Thoracic aorta (tissue), 2 donors: Measurements from ENCODE around the gene ELAVL3. TPM values are rescaled to one million over a fixed set of nuclear protein-coding genes. Genes with fewer than 3 reads are reported as not detected.
"Not testable (repeated sequence)": the region's sequence is repeated elsewhere in the genome, so short reads cannot be mapped to it uniquely, and the experiment has no call there.

Experiments
- ATAC-seq: fragments of 150-250 bp; one replicate; pipeline ENCODE4 v1.8.0; 2017; ENCODE audit warnings: low read depth; ENCODE audit not compliant: insufficient number of reproducible peaks, low FRiP score
- DNase-seq: peaks from one replicate; pipeline ENCODE4 v3.0.0-alpha.2; 2020; ENCODE audit warnings: low spot score
- H3K27ac ChIP-seq, 2 donors: fragments of 200-600 bp; sonication (generic); 1 replicate in 1 of 2; 2 replicates in 1 of 2; pipeline ENCODE4 v1.5.1; 2016; ENCODE audit warnings: mild to moderate bottlenecking in 2 of 2, moderate library complexity in 2 of 2
- H3K27me3 ChIP-seq: fragments of 200-600 bp; sonication (generic); replicated peaks from 2 replicates; pipeline ENCODE4 v1.6.0; 2016; ENCODE audit warnings: mild to moderate bottlenecking; ENCODE audit not compliant: insufficient read depth
- H3K36me3 ChIP-seq: fragments of 200-600 bp; sonication (generic); one replicate; pipeline ENCODE4 v1.5.1; 2016
- H3K4me1 ChIP-seq, 2 donors: fragments of 200-600 bp; sonication (generic); 1 replicate in 1 of 2; 2 replicates in 1 of 2; pipeline versions ENCODE4 v1.5.1 to v1.6.0; 2016; ENCODE audit warnings: low read depth in 2 of 2, mild to moderate bottlenecking in 1 of 2; ENCODE audit not compliant: control insufficient read depth in 1 of 2
- H3K4me3 ChIP-seq: fragments of 200-600 bp; sonication (generic); 2 replicates; pipeline ENCODE4 v1.5.1; 2016; ENCODE audit warnings: mild to moderate bottlenecking
- H3K9me3 ChIP-seq: fragments of 200-600 bp; sonication (generic); 2 replicates; pipeline ENCODE4 v1.5.1; 2016
- CTCF ChIP-seq: fragments of 200-600 bp; sonication (generic); IDR thresholded peaks from one replicate; pipeline ENCODE4 v1.5.1; 2019; ENCODE audit warnings: antibody characterized with exemption
- total RNA-seq, 2 donors: library from RNA; depleted of rRNA; stranded (reverse); fragments of >200 nt; gene quantifications; one replicate each; pipeline versions ENCODE4 v1.1.0 to v1.2.3, GENCODE V29; 2016

Gene ELAVL3
- total RNA-seq, 2 donors from 2014 or later: not detected

DNA sequence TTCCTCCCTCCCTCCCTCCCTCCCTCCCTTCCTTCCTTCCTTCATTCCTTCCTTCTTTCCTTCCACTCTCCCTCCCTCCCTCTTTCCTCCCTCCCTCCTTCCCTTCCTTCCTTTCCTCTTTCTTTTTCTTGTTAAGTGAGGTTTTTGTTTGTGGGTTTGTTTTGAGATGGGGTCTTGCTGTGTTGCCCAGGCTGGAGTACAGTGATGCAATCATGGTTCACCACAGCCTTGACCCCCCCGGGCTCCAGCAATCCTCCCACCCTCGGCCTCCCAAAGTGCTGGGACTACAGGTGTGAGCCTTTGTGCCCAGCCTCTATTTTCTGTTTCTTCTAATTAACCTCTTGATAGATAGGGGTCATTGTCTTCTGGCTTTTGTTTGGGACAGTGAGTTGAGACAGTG, 19.4 kb downstream of the ELAVL3 start:
- Histone ChIP-seq H3K9me3 (no peaks in the 10 kb centered on the region), H3K4me3 (no peak overlapping the region), H3K27ac (no peak overlapping the region), H3K36me3 (no peaks in the 10 kb centered on the region), H3K4me1 (no peaks in the 10 kb centered on the region), H3K27me3 (no peaks in the 10 kb centered on the region)
- no peak for ATAC-seq
- TF ChIP-seq CTCF: no peak
- DNase-seq: no peak

DNA sequence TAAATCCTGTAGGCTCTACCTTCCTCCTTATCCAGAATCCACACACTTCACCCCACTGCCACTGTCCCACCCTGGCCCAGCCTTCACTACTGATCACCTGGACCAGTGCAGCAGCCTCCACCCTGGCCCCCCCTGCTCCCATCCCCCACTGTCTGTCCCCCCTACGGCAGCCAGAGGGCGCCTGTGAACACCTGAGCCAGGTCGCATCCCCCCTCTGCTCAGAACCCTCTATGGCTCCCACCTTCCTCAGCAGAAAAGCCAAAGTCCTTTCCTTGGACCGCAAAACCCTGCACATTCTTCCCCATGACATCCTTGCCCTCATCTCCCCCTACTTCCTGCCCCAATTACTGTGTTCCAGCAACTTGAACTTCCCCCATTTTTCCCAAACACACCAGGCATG, 20.6 kb downstream of the ELAVL3 start:
- Histone ChIP-seq H3K9me3 (no peaks in the 10 kb centered on the region), H3K4me1 (no peaks in the 10 kb centered on the region), H3K4me3 (no peak overlapping the region), H3K27me3 (no peaks in the 10 kb centered on the region), H3K36me3 (no peaks in the 10 kb centered on the region), H3K27ac (no peak overlapping the region)
- DNase-seq (no peak), ATAC-seq (no peak)
- no peak for TF ChIP-seq CTCF

- H3K4me3 ChIP-seq, ATAC-seq, H3K27ac ChIP-seq, H3K36me3 ChIP-seq, DNase-seq, H3K4me1 ChIP-seq, H3K27me3 ChIP-seq, H3K9me3 ChIP-seq: not testable (repeated sequence)
These were observed 21.9 kb downstream of the ELAVL3 start for GRCh38 chr19:11458912-11459311.

DNA sequence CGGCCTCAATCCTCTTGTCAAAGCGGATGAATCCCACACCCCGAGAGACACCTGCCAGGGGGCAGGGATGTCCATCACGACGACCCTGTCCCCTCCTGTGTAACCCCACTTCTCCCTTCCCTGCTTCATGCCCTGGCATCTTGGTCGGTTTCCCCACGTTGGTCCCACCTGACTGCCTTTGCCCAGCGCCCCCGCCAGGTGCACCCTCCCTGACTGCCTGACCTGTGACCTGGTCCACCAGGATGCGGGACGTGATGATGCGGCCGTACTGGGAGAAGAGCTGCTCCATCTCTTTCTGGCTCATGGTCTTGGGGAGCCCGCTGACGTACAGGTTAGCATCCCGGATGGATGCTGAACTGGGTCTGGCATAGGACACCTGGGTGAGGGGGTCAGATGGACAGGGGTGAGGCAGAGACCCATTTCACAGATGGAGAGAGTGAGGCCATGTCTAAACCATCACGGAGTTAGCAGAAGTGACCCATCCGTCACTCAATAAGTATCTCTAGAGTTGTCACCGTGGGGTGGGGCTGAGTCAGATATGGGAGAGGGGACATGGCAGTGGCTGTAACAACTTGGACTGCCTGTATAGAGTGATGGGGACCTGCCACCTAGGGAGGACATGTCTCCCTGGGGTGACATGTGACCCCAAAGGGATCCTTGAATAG, 22.5 kb downstream of the ELAVL3 start:
- H3K27me3 ChIP-seq: no peaks in the 10 kb centered on the region
- H3K27ac ChIP-seq: no peak overlapping the region
- H3K4me3 ChIP-seq: no peak overlapping the region
- no peak for ATAC-seq
- TF ChIP-seq CTCF: no peak
- DNase-seq: no peak
- no peaks in the 10 kb centered on the region for H3K9me3 ChIP-seq
- H3K4me1 ChIP-seq: no peaks in the 10 kb centered on the region
- no peaks in the 10 kb centered on the region for H3K36me3 ChIP-seq

DNA sequence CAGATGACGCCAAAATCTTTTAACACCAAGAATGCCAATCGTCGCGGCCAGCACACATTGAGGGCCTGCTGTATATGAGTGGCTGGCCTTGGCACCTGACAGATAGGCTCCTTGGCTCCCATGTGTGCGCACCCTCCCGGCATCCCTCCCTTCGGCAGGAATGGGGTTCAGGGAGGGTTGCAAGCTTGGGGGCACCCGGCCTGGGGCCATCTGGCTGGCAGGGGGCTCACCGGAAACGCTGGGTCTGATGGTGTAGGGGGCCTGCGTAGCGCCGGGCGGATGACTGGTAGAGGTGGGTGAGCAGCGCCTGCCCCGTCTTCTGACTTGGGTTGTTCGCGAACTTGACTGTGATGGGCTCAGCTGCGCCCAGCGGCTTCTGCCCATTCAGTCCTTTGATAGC, 23.0 kb downstream of the ELAVL3 start:
- no peaks in the 10 kb centered on the region for H3K4me1 ChIP-seq
- no peak overlapping the region for H3K4me3 ChIP-seq
- ATAC-seq (no peak), DNase-seq (no peak)
- no peaks in the 10 kb centered on the region for H3K27me3 ChIP-seq
- no peaks in the 10 kb centered on the region for H3K9me3 ChIP-seq
- H3K27ac ChIP-seq: no peak overlapping the region
- H3K36me3 ChIP-seq: no peaks in the 10 kb centered on the region
- TF ChIP-seq CTCF: no peak

- H3K36me3 ChIP-seq: no peaks in the 10 kb centered on the region
- ATAC-seq (no peak), DNase-seq (no peak)
- H3K27ac ChIP-seq: no peak overlapping the region
- H3K9me3 ChIP-seq: no peaks in the 10 kb centered on the region
- H3K4me3 ChIP-seq: no peak overlapping the region
- H3K4me1 ChIP-seq: no peaks in the 10 kb centered on the region
- no peak for TF ChIP-seq CTCF
- no peaks in the 10 kb centered on the region for H3K27me3 ChIP-seq
These were observed 23.7 kb downstream of the ELAVL3 start for GRCh38 chr19:11457115-11457514.
